Germinal center (tissue), 1 donor: ENCODE data around the gene TMOD1.
"Not testable (repeated sequence)": the region's sequence is repeated elsewhere in the genome, so short reads cannot be mapped to it uniquely, and the experiment has no call there.

Experiments used
- DNase-seq: peaks from one replicate; pipeline ENCODE4 v3.0.0; 2012; ENCODE audit warnings: mixed read lengths, low spot score

Gene TMOD1

DNA sequence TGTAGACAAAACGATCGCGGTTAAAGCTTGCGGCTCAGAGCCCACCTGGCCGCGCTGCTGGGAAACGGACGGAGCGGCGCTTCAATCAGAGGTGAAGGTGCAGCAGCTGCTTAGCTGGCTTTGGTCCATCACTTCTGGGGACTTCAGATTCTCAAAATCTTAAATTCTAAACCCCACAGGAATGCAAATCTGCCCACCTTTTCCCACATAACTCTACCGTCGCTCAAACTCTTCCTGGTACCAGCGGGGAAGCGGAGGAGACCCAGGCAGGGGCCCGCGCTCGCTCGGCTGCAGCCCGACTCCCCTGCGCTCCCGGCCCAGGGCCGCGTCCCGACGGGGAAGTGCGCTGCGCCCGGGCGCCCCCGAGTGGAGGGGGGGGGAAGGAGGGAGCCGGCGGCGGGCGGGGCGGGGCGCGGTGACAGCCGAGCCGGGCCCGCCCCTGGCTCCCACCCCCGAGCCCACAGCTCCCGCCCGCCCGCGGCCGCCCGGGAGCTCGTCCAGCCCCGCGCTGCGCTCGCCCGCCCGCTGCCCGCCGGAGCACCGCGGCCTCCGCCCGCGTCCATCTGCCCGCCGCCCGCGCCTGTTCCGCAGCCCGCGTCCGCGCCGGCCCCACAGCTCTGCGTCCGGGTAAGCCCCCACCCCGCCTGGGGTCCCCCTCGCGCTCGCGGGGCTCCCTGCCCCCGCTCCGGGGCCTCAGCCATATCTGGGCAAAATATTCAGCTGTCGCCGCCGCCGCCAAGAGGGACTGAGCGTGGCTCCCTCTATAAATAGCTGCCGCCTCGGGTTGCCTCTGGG is at the start of gene TMOD1:
Gene TMOD1 (plus strand): TSS at position 490 of the 795 bp plus-strand sequence. CDS start 22,523 bp downstream, outside the sequence.
- DNase-seq: peak; percentile 92

DNA sequence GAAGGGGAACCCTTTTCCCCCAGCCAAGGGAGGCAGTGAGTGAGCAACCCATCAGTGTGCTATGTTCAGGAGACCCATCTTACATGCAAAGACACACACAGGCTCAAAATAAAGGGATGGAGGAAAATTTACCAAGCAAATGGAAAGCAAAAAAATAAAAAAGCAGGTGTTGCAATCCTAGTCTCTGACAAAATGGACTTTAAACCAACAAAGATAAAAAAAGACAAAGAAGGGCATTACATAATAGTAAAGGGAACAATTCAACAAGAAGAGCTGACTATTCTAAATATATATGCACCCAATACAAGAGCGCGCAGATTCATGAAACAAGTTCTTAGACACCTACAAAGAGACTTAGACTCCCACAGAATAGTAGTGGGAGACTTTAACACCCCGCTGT is 47.9 kb upstream of the TMOD1 start:
- not testable (repeated sequence) for DNase-seq

DNA sequence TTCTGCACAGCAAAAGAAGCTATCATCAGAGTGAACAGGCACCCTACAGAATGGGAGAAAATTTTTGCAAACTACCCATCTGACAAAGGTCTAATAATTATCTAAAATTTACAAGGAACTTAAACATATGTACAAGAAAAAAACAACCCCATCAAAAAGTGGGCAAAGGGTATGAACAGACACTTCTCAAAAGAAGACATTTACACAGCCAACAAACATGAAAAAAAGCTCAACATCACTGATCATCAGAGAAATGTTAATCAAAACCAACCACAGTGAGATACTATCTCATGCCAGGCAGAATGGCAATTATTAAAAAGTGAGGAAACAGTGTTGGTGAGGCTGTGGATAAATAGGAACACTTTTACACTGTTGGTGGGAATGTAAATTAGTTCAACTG is 44.6 kb upstream of the TMOD1 start:
- DNase-seq: not testable (repeated sequence)

DNA sequence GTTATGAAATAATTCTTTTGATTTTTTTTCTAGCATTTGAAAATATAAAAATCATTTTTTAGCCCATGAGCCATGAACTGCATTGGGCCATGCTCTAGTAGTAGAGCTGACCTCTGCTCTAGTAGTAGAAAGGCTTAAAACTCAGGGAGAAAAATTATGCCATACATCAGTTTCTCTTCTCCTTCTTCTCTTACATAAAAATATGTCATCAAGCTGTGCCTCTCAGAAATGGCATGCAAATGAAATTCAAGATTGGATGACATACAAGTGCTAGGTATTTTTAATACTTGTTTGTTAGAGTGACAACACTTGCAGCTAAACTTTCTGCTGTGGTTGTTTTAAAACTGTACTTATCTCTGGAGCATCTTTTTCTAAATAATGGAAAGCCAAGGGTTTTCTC is 42.1 kb upstream of the TMOD1 start:
- peak; percentile 7 for DNase-seq

DNA sequence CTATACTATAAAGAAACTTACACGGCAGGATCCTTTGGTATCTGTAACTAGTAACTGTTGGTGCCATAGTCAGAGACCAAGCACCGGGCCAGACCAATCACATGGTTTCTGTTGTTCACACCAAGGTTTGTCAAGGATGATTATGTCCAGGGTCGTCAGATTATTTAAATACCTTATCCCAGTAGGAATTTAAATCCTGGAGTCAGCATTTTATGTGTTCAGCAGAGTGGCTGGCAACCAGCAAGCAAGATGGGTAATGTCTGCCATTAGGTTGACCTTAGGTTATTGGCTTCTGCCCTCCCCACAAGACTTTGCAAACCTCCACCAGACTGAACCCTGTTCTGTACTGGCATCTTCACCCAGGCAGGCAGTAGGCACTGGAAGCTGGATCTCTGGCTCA is 39.3 kb upstream of the TMOD1 start:
- DNase-seq: no peak

DNA sequence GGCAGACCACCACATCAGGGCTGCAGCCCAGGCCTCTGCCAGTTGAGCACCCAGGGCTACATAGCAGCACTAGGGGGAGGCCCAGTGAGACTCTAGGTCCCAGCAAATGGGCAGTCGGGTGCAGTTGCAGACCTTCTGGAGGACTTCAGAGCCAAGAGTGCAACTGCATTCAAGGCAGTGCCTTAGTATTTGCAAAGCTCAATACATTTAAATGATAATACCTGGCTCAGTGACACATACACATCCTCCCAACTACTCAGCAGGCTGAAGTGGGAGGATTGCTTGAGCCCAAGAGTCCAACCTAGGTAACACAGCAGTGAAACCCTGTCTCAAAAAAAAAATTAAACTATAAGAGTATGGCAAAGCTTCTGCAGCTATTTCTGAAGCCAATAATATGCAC is 38.6 kb upstream of the TMOD1 start:
- no peak for DNase-seq

DNA sequence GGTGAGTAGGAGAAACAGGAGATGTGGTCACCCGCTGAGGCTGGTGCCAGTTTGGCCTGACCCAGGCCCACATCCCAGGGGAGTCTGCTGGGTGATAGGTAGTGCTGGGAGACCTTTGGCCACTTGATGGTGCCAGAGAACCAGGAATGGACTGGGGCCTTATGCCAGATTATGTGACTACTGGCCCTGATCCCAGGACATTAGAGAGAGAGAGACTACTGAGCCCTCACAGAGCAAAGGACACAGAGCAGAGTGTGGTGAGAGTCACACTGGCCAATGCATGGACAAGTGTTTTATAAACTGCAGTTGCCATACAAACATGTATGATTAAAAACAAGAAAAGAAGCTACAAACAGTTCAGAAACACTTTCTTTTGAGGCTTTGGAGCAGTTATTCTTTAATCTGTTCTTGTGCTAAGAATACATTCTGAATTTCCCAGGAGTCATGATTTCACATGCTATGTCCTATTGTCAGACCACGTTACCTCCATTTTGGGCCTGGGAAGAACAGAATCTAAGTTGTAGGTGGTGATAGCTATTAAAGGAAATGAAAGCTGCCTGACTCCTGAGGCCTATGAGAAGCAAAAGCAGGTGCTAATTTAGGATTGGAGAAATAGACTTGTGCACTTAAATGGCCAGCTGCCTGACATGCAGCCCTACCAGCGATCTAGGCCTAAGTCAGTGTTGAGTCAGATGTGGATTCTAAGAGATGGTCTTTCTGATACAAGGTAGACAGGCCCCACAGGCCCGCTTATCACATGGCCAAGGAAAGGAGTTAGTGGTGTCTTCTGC is 32.6 kb upstream of the TMOD1 start:
- peak; percentile 49 for DNase-seq

DNA sequence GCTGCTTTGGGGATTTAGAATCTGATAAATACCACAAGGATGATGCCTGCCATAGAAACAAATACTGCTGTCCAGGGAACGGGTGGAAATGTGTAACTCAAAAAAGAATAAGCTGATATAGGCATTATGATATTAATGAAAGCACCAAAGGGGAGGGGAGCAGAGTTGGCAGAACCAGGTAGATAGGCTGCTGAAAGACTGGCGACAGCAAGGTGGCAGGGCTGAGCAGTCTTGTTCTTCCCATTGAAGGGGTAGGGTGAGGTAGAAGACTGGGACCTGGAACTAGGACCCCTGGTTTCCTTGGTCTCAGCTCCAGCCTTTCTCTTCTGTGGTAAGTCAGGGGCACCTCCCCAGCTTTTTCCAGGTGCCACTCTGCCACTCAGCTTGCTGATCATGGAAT is 31.4 kb upstream of the TMOD1 start:
- DNase-seq: no peak

DNA sequence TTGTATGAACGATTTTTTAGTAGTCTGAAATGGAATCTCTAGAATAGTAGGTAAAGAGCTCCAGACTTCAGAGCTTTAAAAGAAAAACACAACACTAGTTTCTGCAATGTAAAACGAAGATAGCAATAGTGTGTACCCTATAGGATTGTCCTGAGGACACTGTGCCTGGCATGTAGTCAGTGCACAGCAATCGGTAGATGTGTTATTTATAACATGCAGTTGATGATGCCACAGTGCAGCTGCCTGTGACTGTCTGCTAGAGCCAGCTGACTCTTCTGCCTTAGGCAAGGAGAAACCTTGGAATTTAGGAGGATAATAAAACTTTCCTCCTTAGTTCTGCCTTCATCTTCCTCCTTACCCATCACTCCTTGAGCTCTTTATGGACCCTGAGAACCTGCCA is 27.7 kb upstream of the TMOD1 start:
- no peak for DNase-seq

DNA sequence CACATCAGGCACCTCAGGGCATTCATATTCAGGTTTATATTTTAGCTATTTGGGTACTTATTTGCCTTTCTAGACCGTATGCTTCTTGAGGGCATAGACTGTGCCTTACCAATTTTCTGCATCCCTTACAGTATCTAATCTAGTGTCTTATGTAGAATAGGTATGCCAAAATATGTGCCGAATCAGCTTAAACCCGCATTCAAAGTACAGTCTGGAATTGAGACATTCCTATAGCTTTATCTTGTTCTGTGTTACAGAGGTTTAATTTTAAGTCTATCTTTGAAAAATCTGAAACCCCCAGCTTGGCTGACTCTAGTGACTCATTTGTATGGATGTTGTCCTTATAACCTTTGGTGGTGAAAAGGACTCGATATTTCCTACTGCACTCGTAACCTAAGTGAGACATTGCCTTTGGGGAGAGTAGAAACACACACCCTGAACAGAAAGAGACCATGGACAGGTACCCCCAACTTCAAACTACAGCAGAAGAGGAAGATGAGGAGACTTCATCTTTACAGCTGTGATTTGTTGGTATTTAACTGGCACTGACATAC is 27.0 kb upstream of the TMOD1 start:
- DNase-seq: no peak

DNA sequence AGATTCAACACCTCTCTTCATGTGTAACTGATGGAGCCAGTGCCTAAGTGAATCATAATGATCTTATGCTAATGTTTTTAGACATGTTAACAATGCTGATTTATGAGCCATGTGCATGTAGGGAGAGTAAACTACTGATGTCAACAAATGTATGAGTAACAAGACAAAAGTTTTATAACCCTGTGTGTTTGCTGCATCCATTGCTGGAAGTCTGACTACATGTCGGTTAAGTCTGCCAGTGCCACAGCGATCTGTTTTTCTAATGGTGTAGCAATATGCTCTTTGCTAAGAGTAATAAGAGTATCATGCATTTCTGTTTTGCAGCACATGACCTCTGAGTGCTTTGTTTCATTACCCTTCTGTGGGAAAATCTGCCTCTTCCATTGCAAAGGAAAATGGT is 26.4 kb upstream of the TMOD1 start:
- no peak for DNase-seq

- no peak for DNase-seq
These were observed 23.0 kb upstream of the TMOD1 start for GRCh38 chr9:97478301-97478981.

GRCh38 chr9:97479496-97480159 is 21.8 kb upstream of the TMOD1 start:
- DNase-seq: no peak

DNA sequence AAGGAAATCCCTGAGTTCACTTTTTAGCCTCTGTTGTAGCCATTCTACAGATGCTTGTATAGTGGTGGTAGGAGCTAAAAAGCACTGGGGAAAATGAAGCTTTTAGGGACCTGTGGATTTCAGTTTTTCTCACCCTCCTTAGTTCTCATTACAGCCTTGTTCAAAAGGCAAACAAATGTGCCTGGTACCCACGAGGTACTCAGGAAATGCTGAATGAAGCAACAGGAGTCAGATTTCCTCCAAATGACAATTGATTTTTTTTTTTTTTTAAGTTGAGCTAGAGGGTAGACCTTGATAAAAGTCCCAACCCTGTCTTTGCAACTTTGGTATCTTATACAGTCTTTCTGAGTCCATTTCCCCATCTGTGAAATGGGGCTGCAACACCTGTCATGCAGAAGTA is 21.3 kb upstream of the TMOD1 start:
- DNase-seq: no peak

DNA sequence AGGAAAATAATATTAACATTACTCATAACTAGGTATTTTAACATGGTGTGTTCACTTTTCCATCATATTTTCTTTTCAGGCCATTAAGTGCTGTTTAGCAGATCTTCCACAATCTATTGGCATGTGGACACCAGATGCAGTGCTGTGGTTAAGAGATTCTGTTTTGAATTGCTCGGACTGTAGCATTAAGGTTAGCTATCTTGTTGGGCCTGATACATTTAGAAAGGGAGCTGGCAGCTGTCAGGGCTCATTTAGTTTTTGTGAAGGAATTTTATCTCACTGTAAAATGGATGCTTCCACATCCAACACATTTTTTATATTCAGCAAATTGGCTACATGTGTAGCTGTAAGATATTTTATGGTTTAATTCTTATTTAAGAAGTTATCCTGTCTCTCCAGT is 20.7 kb upstream of the TMOD1 start:
- no peak for DNase-seq

- DNase-seq: no peak
These were observed 17.3 kb upstream of the TMOD1 start for GRCh38 chr9:97484134-97484533.

- no peak for DNase-seq
These were observed 14.4 kb upstream of the TMOD1 start for GRCh38 chr9:97487107-97487506.

DNA sequence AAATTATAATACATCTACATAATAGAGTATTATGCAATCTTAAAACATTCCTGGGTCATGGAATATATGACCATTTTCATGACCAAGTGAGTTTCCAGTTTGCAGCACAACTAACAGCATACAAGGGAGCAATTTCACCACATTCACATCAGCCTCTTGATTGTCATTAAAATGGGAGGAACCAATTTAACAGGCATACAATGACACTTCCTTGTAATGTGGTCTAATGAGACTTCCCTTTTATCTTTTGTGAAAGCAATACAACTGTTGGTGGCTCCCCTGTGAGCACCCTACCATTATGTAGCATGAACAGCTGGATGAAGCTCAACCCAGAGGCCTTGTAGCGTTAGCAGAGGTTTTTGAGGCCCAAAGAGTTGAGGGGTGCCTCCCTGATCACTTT is 13.6 kb upstream of the TMOD1 start:
- DNase-seq: no peak

- DNase-seq: no peak
These were observed 10.1 kb upstream of the TMOD1 start for GRCh38 chr9:97491216-97491999.

GRCh38 chr9:97497558-97498375 is 3.7 kb upstream of the TMOD1 start:
- DNase-seq: not testable (repeated sequence)
